PC-3 (cell line): ENCODE results near the gene LIME1. TPM values are rescaled to one million over a fixed set of nuclear protein-coding genes. Genes with fewer than 3 reads are reported as not detected.
A peak's percentile ranks its signal among the peaks of the same experiment; 100 is the strongest.

Experiments
- ATAC-seq: fragments of 200-7000 bp; cut with Tn5 transposase; 2 replicates; pipeline ENCODE4 v1.9.1; 2020; ENCODE audit warnings: mild to moderate bottlenecking, moderate library complexity
- BruUV-seq: library from RNA; stranded (reverse); fragments of 400-500 nt; replicated peaks from 2 replicates; lab custom pipeline; 2021; lab: Mats Ljungman, UMichigan
- CTCF ChIA-PET: fragments of 300-600 bp; sonication (Branson Sonifier 250); formaldehyde crosslinking; loops from one replicate; lab custom pipeline; 2022; ENCODE audit warnings: antibody characterized with exemption; lab: Charles Lee
- POLR2A ChIA-PET: fragments of 300-600 bp; sonication (Branson Sonifier 250); formaldehyde crosslinking; loops from one replicate; lab custom pipeline; 2022; ENCODE audit warnings: antibody characterized with exemption; ENCODE audit not compliant: unreplicated experiment; lab: Charles Lee
- DNase-seq: peaks from one replicate; pipeline ENCODE4 v3.0.0-alpha.2; 2015
- H2AFZ ChIP-seq: fragments of 300-600 bp; sonication (generic); 2 replicates; pipeline ENCODE4 v1.6.0; 2016; ENCODE audit warnings: antibody characterized with exemption, low read length
- H3F3A ChIP-seq: fragments of 300-600 bp; sonication (generic); one replicate; pipeline ENCODE4 v1.6.0; 2017; ENCODE audit warnings: antibody characterized with exemption, low read length, control low read depth, mild to moderate bottlenecking; ENCODE audit not compliant: unreplicated experiment
- H3K27ac ChIP-seq: fragments of 300-600 bp; sonication (generic); 2 replicates; pipeline ENCODE4 v1.5.1; 2016; ENCODE audit warnings: mild to moderate bottlenecking, low read length
- H3K27me3 ChIP-seq: fragments of 300-600 bp; sonication (generic); 2 replicates; pipeline ENCODE4 v1.6.1; 2016; ENCODE audit warnings: low read length, mixed read lengths
- H3K36me3 ChIP-seq: fragments of 300-600 bp; sonication (generic); 2 replicates; pipeline ENCODE4 v1.6.1; 2016; ENCODE audit warnings: low read depth, mixed run types, low read length, mixed read lengths
- H3K4me1 ChIP-seq: fragments of 300-600 bp; sonication (generic); 2 replicates; pipeline ENCODE4 v1.5.1; 2016; ENCODE audit warnings: low read length; ENCODE audit not compliant: insufficient read depth
- H3K4me2 ChIP-seq: fragments of 300-600 bp; sonication (generic); 2 replicates; pipeline ENCODE4 v1.6.0; 2016; ENCODE audit warnings: low read length
- H3K4me3 ChIP-seq: fragments of 300-600 bp; sonication (generic); 2 replicates; pipeline ENCODE4 v1.5.1; 2016; ENCODE audit warnings: mild to moderate bottlenecking, low read length, mixed read lengths
- H3K79me2 ChIP-seq: fragments of 300-600 bp; sonication (generic); 2 replicates; pipeline ENCODE4 v1.6.1; 2017; ENCODE audit warnings: low read length, mixed read lengths
- H3K9ac ChIP-seq: fragments of 300-600 bp; sonication (generic); 2 replicates; pipeline ENCODE4 v1.6.0; 2016; ENCODE audit warnings: mild to moderate bottlenecking, low read length
- H3K9me2 ChIP-seq: fragments of 300-600 bp; sonication (generic); replicated peaks from 2 replicates; pipeline ENCODE4 v1.6.1; 2016; ENCODE audit warnings: mixed run types, low read length, mixed read lengths
- H3K9me3 ChIP-seq: fragments of 300-600 bp; sonication (generic); 2 replicates; pipeline ENCODE4 v1.6.1; 2016; ENCODE audit warnings: low read length, mixed read lengths
- H4K20me1 ChIP-seq: fragments of 300-600 bp; sonication (generic); 2 replicates; pipeline ENCODE4 v1.6.1; 2016; ENCODE audit warnings: low read length, mixed read lengths
- EZH2 ChIP-seq: fragments of 300-600 bp; sonication (generic); IDR thresholded peaks from one replicate; pipeline ENCODE4 v1.6.1; 2017; ENCODE audit warnings: antibody characterized with exemption, mild to moderate bottlenecking, low read length; ENCODE audit not compliant: unreplicated experiment
- EZH2phosphoT487 ChIP-seq: fragments of 300-600 bp; sonication (generic); IDR thresholded peaks from 2 replicates; pipeline ENCODE4 v1.6.1; 2018; ENCODE audit warnings: mild to moderate bottlenecking, antibody characterized with exemption, low read length, borderline replicate concordance
- intact Hi-C: fragments of 100-400 bp; cut with micrococcal nuclease; formaldehyde crosslinking; loops from 2 replicates; pipeline ENCODE4 v1.9.0; 2023
- total RNA-seq: library from RNA; depleted of rRNA; stranded (reverse); fragments of >200 nt; gene quantifications from 2 replicates; pipeline ENCODE4 v1.2.3, GENCODE V29; 2014
- TF ChIP-seq, protein P1 (sequence below): fragments of 300-600 bp; sonication (generic); conservative IDR thresholded peaks from 2 replicates; pipeline ENCODE4 v1.5.1; 2017; ENCODE audit warnings: antibody characterized with exemption, low read depth, mild to moderate bottlenecking, low read length

LIME1 gene
- total RNA-seq, 1 experiment from 2014 or later = 17.3 TPM

DNA sequence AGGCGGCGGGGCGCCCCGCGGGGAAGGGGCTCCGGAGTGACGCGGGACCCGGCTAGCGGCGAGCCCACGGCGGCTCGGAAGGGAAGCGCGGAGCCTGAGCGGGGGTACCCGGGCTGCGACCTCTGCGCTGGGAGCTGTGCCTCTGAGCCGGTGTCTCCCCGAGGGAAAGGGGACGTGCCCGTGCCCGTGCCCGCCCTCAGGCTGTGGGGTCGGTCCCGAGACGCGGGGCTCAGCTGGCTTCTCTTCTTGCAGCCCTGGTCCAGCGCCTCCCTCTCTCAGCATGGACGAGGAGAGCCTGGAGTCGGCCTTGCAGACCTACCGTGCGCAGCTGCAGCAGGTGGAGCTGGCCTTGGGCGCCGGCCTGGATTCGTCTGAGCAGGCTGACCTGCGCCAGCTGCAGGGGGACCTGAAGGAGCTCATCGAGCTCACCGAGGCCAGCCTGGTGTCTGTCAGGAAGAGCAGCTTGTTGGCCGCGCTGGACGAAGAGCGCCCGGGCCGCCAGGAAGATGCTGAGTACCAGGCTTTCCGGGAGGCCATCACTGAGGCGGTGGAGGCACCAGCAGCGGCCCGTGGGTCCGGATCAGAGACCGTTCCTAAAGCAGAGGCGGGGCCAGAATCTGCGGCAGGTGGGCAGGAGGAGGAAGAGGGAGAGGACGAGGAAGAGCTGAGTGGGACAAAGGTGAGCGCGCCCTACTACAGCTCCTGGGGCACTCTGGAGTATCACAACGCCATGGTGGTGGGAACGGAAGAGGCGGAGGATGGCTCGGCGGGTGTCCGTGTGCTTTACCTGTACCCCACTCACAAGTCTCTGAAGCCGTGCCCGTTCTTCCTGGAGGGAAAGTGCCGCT, 27.9 kb upstream of the LIME1 start:
- H3K27ac ChIP-seq = 0 out of 2 replicates have a peak overlapping the region, but pooled peaks have one; percentile 47
- peak overlapping the region; percentile 89 for H3K4me2 ChIP-seq
- H3K4me1 ChIP-seq = peaks cover 18% of the 10 kb centered on the region
- H3K9ac ChIP-seq = peak overlapping the region; percentile 95
- no peaks in the 10 kb centered on the region for H3K9me3 ChIP-seq
- H3F3A ChIP-seq = no peaks in the 10 kb centered on the region
- H3K36me3 ChIP-seq = peaks cover 59% of the 10 kb centered on the region
- no peaks in the 10 kb centered on the region for H3K27me3 ChIP-seq
- POLR2A ChIA-PET = interaction anchor here (0.6 to 0.7 kb wide), 4 partner anchors 10 to 82 kb away, joined by 3 to 9 read pairs (median 4); partner anchors contain the start of genes GMEB2 and LIME1
- peak overlapping the region; percentile 91 for H3K4me3 ChIP-seq
- no peaks in the 10 kb centered on the region for H3K9me2 ChIP-seq
- no peaks in the 10 kb centered on the region for H4K20me1 ChIP-seq
- peak overlapping the region; percentile 27; the same call in 1 of the 2 replicates for H2AFZ ChIP-seq
- intact Hi-C loops = loop anchor here (5.0 kb wide), 1 partner anchor 74 kb away; no protein-coding TSS in a partner anchor
- peaks cover 89% of the 10 kb centered on the region for H3K79me2 ChIP-seq
- TSS peak; percentile 44 for BruUV-seq
- DNase-seq = no peak
- TF ChIP-seq EZH2 = no peak
- TF ChIP-seq, protein P1, sequence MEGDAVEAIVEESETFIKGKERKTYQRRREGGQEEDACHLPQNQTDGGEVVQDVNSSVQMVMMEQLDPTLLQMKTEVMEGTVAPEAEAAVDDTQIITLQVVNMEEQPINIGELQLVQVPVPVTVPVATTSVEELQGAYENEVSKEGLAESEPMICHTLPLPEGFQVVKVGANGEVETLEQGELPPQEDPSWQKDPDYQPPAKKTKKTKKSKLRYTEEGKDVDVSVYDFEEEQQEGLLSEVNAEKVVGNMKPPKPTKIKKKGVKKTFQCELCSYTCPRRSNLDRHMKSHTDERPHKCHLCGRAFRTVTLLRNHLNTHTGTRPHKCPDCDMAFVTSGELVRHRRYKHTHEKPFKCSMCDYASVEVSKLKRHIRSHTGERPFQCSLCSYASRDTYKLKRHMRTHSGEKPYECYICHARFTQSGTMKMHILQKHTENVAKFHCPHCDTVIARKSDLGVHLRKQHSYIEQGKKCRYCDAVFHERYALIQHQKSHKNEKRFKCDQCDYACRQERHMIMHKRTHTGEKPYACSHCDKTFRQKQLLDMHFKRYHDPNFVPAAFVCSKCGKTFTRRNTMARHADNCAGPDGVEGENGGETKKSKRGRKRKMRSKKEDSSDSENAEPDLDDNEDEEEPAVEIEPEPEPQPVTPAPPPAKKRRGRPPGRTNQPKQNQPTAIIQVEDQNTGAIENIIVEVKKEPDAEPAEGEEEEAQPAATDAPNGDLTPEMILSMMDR = no peak
- CTCF ChIA-PET = interaction anchor here (0.6 to 1.1 kb wide), 3 partner anchors 33 to 375 kb away, joined by 3 read pairs; no protein-coding TSS in a partner anchor
- ATAC-seq = peak; percentile 11

GRCh38 chr20:63709149-63709527, 27.3 kb upstream of the LIME1 start:
- Histone ChIP-seq H3K79me2 (peaks cover 93% of the 10 kb centered on the region), H3K4me2 (peak overlapping the region; percentile 89), H2AFZ (no peak overlapping the region), H3K4me3 (peak overlapping the region; percentile 91), H4K20me1 (no peaks in the 10 kb centered on the region), H3K9ac (no peak overlapping the region; the same call in 1 of the 2 replicates), H3F3A (no peaks in the 10 kb centered on the region), H3K9me2 (no peaks in the 10 kb centered on the region), H3K9me3 (no peaks in the 10 kb centered on the region), H3K27me3 (no peaks in the 10 kb centered on the region), H3K27ac (no peak overlapping the region), H3K36me3 (peaks cover 60% of the 10 kb centered on the region), H3K4me1 (peaks cover 18% of the 10 kb centered on the region)
- no TSS peak for BruUV-seq
- DNase-seq (no peak), ATAC-seq (no peak)
- ChIA-PET CTCF (no interaction called here), POLR2A (no interaction called here)
- intact Hi-C loops = loop anchor here (5.0 kb wide), 1 partner anchor 73 kb away; no protein-coding TSS in a partner anchor
- TF ChIP-seq EZH2 (no peak), EZH2phosphoT487 (no peak)
- TF ChIP-seq, protein P1 = no peak
